OCI-LY3 (cell line): ENCODE results near the gene CABLES1.

Source experiments
- H2AFZ ChIP-seq: fragments of 200-600, 300-600 bp; shearing (Covaris generic); 2 replicates; pipeline ENCODE4 v1.6.0; 2014; ENCODE audit warnings: antibody characterized with exemption, low read depth, low read length
- H3K27ac ChIP-seq: fragments of 200-600, 300-600 bp; sonication (generic); 2 replicates; pipeline ENCODE4 v1.5.1; 2014; ENCODE audit warnings: mild to moderate bottlenecking, low read length, moderate library complexity, mixed read lengths
- H3K27me3 ChIP-seq: fragments of 200-600, 300-600 bp; sonication (generic); 2 replicates; pipeline ENCODE4 v1.6.1; 2014; ENCODE audit warnings: low read depth, low read length, mixed read lengths
- H3K36me3 ChIP-seq: fragments of 200-600, 300-600 bp; sonication (generic); replicated peaks from 2 replicates; pipeline ENCODE3; 2014; ENCODE audit warnings: low read depth, low read length, mixed read lengths
- H3K4me1 ChIP-seq: fragments of 300-600, 200-600 bp; sonication (generic); 2 replicates; pipeline ENCODE4 v1.6.1; 2014; ENCODE audit warnings: low read length, mixed read lengths
- H3K4me2 ChIP-seq: fragments of 200-600, 300-600 bp; sonication (generic); 2 replicates; pipeline ENCODE4 v1.6.1; 2014; ENCODE audit warnings: low read length, mixed read lengths
- H3K4me3 ChIP-seq: fragments of 300-600, 200-600 bp; sonication (generic); 2 replicates; pipeline ENCODE4 v1.5.1; 2014; ENCODE audit warnings: antibody characterized with exemption, mild to moderate bottlenecking, low read length, moderate library complexity
- H3K79me2 ChIP-seq: fragments of 300-600, 200-600 bp; shearing (Covaris generic); 2 replicates; pipeline ENCODE4 v1.6.1; 2014; ENCODE audit warnings: mild to moderate bottlenecking, low read length, mixed read lengths
- H3K9ac ChIP-seq: fragments of 300-600, 200-600 bp; shearing (Covaris generic); 2 replicates; pipeline ENCODE4 v1.6.0; 2014; ENCODE audit warnings: mild to moderate bottlenecking, low read length, moderate library complexity
- H3K9me3 ChIP-seq: fragments of 200-600, 300-600 bp; shearing (Covaris generic); 2 replicates; pipeline ENCODE4 v1.6.1; 2014; ENCODE audit warnings: low read length, mixed read lengths; ENCODE audit not compliant: insufficient read depth
- H4K20me1 ChIP-seq: fragments of 200-600, 300-600 bp; sonication (generic); 2 replicates; pipeline ENCODE4 v1.6.1; 2016; ENCODE audit warnings: low read length, mixed read lengths; ENCODE audit not compliant: insufficient read depth
- CTCF ChIP-seq: fragments of 200-600, 300-600 bp; sonication (generic); IDR thresholded peaks from 2 replicates; pipeline ENCODE4 v1.5.1; 2014; ENCODE audit warnings: antibody characterized with exemption, low read length, low read depth
- EZH2phosphoT487 ChIP-seq: fragments of 200-600 bp; shearing (Covaris generic); IDR thresholded peaks from 2 replicates; pipeline ENCODE4 v1.6.1; 2018; ENCODE audit warnings: antibody characterized with exemption, mixed run types, low read depth

CABLES1 gene

GRCh38 chr18:23114171-23114881 lies 21.0 kb upstream of the CABLES1 start:
- Histone ChIP-seq H4K20me1 (no peaks in the 10 kb centered on the region), H3K27ac (no peak overlapping the region), H2AFZ (no peak overlapping the region), H3K4me1 (peaks cover 1% of the 10 kb centered on the region), H3K36me3 (no peaks in the 10 kb centered on the region), H3K9ac (no peak overlapping the region), H3K4me2 (no peak overlapping the region), H3K27me3 (peaks cover 17% of the 10 kb centered on the region), H3K9me3 (no peaks in the 10 kb centered on the region), H3K79me2 (no peaks in the 10 kb centered on the region), H3K4me3 (no peak overlapping the region)
- TF ChIP-seq EZH2phosphoT487 (no peak), CTCF (no peak)

DNA sequence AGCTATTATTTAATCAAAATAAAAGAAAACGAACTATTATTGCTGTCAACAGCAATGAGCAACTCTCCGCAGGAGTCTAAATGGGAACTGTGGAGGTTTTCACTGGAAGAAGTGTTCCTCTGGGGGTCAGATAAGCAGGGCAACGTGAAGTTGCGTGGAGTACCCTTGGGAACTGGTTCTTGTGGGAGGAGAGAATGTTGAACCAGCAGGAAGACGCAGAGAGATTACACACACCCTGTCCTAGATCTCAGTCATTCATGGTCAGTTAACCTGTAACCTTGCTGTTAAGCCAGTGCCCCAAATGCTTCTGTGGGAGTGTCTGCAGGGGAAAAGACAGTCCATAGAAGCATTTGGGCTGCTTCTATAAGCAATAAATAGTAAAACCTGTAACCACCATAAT lies 20.4 kb upstream of the CABLES1 start:
- no peak overlapping the region for H3K27ac ChIP-seq
- H3K4me2 ChIP-seq, result no peak overlapping the region

DNA sequence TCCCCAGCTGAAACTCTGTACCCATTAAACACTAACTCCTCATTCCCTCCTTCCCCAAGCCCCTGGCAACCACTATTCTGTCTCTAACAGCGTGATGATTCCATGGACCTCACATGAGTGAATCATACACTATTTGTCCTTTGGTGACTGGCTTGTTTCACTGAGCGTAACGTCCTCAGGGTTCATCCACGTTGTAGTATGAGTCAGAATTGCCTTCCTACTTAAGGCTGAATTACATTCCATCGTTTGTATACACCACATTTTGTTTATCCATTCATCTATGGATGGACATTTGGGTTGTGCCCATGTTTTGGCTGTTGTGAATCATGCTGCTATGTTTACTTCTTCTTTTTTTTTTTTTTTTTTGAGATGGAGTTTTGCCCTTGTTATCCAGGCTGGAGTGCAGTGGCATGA lies 19.6 kb upstream of the CABLES1 start:
- H3K9ac ChIP-seq, result no peak overlapping the region
- H3K4me1 ChIP-seq, result peaks cover 6% of the 10 kb centered on the region
- H3K36me3 ChIP-seq, result no peaks in the 10 kb centered on the region
- TF ChIP-seq CTCF, result no peak
- H3K9me3 ChIP-seq, result no peaks in the 10 kb centered on the region
- H3K4me3 ChIP-seq, result no peak overlapping the region
- peaks cover 17% of the 10 kb centered on the region for H3K27me3 ChIP-seq
- no peaks in the 10 kb centered on the region for H4K20me1 ChIP-seq
- H2AFZ ChIP-seq, result no peak overlapping the region
- no peak overlapping the region for H3K4me2 ChIP-seq
- no peaks in the 10 kb centered on the region for H3K79me2 ChIP-seq
- no peak overlapping the region for H3K27ac ChIP-seq

More for the DNA sequence above, 20.4 kb upstream of the CABLES1 start:
- H2AFZ ChIP-seq, result no peak overlapping the region
- H3K36me3 ChIP-seq, result no peaks in the 10 kb centered on the region
- H4K20me1 ChIP-seq, result no peaks in the 10 kb centered on the region
- H3K9me3 ChIP-seq, result no peaks in the 10 kb centered on the region
- H3K9ac ChIP-seq, result no peak overlapping the region
- peaks cover 6% of the 10 kb centered on the region for H3K4me1 ChIP-seq
- TF ChIP-seq EZH2phosphoT487 (no peak), CTCF (no peak)
- H3K4me3 ChIP-seq, result no peak overlapping the region
- H3K79me2 ChIP-seq, result no peaks in the 10 kb centered on the region
- peaks cover 17% of the 10 kb centered on the region for H3K27me3 ChIP-seq

DNA sequence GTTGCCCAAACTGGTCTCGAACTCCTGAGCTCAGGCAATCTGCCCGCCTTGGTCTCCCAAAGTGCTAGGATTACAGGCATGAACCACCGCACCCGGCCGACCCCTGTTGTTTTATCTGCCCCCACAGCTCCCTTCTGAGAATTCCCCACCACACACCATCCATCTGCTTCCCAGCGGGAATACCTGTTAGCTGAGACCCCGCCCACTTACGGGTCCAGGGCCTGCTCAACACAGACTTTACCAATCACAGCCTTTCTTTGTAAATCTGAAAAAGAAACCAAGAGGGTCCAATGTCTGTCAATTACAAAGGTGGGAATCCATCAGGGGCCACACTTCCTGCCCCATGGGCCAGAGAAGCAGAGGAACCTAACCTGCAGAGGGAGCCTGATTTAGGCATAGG lies 14.2 kb upstream of the CABLES1 start:
- H3K27me3 ChIP-seq, result peaks cover 4% of the 10 kb centered on the region; the same call in 1 of the 2 replicates
- H3K9me3 ChIP-seq, result no peaks in the 10 kb centered on the region

More for the DNA sequence above, 14.2 kb upstream of the CABLES1 start:
- Histone ChIP-seq H3K4me3 (no peak overlapping the region), H3K9ac (no peak overlapping the region), H3K27ac (no peak overlapping the region), H3K36me3 (no peaks in the 10 kb centered on the region), H3K79me2 (no peaks in the 10 kb centered on the region), H2AFZ (no peak overlapping the region), H4K20me1 (no peaks in the 10 kb centered on the region), H3K4me2 (no peak overlapping the region), H3K4me1 (peaks cover 9% of the 10 kb centered on the region)
- no peak for TF ChIP-seq EZH2phosphoT487
- no peak for TF ChIP-seq CTCF
